GM18870 (cell line): ENCODE results near the gene DMRTA2.

Experiments
- ATAC-seq: cut with Tn5 transposase; IDR thresholded peaks from one replicate; pipeline ENCODE4 v1.9.1; 2021; ENCODE audit warnings: moderate library complexity; ENCODE audit not compliant: unreplicated experiment

DMRTA2 gene

GRCh38 chr1:50422946-50423669, at the start of gene DMRTA2:
DMRTA2 (minus strand) TSS chr1:50423443; CDS start chr1:50421536, 1,907 bp downstream.
- ATAC-seq, result no peak

- ATAC-seq, result no peak
Measured at GRCh38 chr1:50471967-50472366, 48.7 kb upstream of the DMRTA2 start.

- no peak for ATAC-seq
Measured at GRCh38 chr1:50462964-50463363, 39.7 kb upstream of the DMRTA2 start.

DNA sequence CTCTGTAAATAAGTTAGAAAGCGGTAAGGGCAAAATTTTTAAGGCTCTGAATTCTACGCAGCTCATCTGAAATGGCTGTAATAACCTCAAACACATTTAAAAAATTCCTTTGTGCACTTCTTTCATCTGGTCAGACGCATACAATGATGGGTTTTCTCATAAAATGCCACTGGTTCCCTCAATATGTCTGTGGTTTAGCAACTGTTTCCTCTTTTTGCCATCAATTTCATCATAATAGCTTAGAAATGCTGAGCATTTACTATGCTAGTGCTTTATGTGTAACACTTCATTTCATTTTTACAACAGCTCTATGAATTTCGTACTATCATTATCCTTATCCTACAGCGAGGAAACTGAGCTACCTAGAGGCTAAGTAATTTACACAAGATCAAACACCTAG, 35.3 kb upstream of the DMRTA2 start:
- no peak for ATAC-seq

GRCh38 chr1:50454911-50455310, 31.7 kb upstream of the DMRTA2 start:
- no peak for ATAC-seq

GRCh38 chr1:50453266-50453665, 30.0 kb upstream of the DMRTA2 start:
- ATAC-seq, result no peak

GRCh38 chr1:50452700-50453099, 29.5 kb upstream of the DMRTA2 start:
- no peak for ATAC-seq

GRCh38 chr1:50450861-50451653, 27.8 kb upstream of the DMRTA2 start:
- ATAC-seq, result no peak

DNA sequence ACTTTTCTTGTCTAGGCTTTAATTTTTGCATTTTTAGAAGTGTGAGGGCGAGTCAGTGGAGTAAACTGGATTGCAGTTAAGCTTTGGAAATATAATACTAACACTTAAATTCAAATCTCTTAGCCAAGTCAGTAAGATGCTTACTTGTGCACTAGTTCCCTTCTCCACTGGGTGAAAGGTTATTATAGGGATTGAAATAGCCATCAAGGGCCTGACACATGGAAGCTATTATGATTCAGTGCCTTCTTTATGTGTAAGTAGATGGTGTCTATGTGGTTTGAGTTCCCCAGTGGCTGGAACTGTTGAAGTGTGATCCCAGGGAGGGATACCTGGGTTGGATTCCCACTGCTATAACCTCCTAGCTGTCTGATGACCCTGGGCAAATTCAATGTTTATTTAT, 24.7 kb upstream of the DMRTA2 start:
- ATAC-seq, result no peak

GRCh38 chr1:50441183-50441582, 17.9 kb upstream of the DMRTA2 start:
- ATAC-seq, result no peak

DNA sequence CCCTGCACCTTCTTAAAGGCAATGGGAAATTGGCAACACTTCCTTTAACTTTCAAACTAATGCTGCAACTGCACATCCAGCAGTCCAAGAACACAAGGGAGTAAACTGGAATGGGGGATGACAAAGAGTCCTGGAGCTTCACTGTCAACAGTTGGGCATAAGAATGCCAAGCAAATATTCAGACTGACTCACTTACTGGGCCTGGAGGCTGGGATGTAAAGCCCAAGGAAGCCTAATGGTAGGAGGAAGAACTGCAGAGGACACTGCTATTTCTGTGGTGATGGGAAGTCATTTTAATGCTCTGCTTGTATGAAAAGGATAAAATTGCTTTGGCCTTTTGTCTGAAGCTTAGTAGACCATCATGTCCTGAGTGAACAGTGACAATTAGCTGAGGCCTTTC, 15.7 kb upstream of the DMRTA2 start:
- no peak for ATAC-seq

DNA sequence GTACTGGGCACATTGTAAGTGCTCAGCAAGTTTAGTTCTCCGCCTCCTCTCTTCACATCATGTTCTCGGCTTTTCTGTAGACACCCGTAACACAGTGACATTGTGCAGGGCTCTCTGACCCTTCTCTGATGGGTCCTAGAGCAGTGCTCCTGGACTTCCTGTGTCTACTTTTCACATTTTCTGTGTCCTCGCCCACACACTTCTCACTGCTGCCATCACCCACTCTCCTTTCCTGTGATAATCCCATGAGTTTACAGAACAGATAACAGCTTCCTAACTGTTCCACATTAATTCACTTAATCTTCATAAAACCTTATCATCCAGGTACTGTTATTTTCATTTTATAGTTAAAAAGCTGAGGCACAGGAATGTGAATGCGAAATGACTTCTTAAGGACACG, 13.2 kb upstream of the DMRTA2 start:
- ATAC-seq, result no peak

GRCh38 chr1:50430010-50430405, 6.8 kb upstream of the DMRTA2 start:
- no peak for ATAC-seq

- ATAC-seq, result no peak
Measured at GRCh38 chr1:50427818-50428779, 4.9 kb upstream of the DMRTA2 start.

GRCh38 chr1:50427086-50427817, 4.0 kb upstream of the DMRTA2 start:
- no peak for ATAC-seq

DNA sequence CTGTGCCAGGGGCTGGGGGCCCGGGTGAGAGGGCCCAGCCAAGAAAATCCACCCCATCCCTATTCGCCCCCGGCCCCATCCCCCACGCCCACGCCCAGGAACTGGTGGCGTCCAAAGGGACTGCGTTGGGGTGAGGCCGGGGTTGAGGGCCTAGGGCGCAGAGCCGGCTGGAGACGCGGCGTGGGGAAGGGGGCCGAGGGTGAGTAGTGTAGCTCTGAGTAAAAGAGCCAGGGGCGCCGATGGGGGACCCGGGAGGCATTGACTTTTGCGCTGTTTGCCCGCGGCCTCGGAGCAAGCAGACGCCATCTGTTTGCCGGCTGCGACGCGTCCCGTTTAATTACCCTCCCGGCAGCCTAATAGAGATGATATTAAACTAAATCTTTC, 3.5 kb upstream of the DMRTA2 start:
- no peak for ATAC-seq

GRCh38 chr1:50426108-50426700, 3.0 kb upstream of the DMRTA2 start:
- ATAC-seq, result no peak

DNA sequence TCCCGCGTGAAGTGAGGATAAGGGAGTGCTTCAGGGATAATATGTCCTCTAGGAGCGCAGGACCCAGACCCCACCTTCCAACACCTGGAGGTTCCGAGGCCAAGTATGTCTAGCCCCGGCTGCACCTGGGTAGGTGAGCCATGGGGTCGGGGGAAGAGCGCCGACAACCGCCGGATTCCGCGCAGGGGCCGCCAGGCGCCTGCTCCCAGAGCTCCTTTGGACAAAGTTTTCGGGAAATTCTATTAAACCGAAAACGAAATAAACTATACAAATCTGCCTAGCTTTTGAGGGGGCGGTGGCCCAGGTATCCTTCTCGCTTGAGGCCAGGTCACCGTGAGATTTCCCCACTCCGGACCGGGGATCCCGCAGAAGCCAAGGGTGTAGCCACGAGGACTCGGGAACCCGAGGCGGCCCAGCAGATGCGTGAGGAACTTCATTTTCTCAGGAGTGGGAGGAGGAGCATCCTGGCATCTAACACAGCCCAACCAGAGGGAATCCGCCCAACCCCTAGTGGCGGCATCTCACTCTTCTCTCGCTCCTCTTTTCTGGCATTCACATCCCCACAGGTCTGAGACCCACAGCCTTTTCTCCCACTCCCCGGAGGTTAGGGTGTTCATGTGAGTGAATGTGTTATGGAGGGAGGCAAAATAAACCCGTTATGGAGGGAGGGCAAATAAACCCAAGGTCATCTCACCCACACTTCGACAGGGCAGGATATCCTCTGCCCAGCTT, 2.3 kb upstream of the DMRTA2 start:
- ATAC-seq, result no peak

DNA sequence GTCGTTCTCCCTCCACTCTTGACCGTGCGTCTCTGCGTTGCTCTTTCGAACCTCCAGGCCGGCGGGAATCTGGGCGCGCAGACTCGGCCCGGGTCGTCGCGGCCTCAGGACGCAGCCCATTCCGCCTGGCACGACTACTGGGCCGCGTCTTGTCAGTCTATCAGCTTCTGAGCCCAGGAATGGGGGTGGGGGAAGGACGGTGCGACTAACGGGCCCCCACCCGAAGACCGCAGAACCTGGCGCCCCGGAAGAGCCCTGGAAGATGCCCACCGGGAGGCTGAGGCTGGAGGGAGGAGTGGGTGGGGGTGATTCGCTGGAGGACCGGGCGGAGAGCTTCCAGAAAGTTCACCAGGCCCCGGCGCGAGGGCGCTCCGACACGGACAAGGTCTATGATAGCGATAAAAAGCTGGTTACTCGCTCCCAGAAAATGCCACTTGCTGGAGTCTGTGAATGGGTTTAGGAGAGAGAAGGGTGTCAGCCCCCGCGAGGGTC, 1.7 kb upstream of the DMRTA2 start:
- no peak for ATAC-seq
